GM23338 (cell line): Measurements from ENCODE around the gene DACH2.

ENCODE experiments used
- CREB1 ChIP-seq: fragments of 250-450 bp; sonication (Bioruptor Pico); IDR thresholded peaks from 2 replicates; pipeline ENCODE4 v1.5.0; 2020; ENCODE audit warnings: low read depth, mild to moderate bottlenecking, moderate library complexity
- CTCF ChIP-seq, 2 experiments: fragments of 200-600 bp in 1 of 2; sonication (generic) in 1 of 2; conservative IDR thresholded peaks; 2 replicates each; pipeline versions ENCODE4 v1.5.1 to v1.6.1; 2016 to 2017; ENCODE audit warnings: antibody characterized with exemption in 2 of 2, low read depth in 2 of 2, mild to moderate bottlenecking in 2 of 2, moderate library complexity in 1 of 2
- EZH2 ChIP-seq: fragments of 200-600 bp; sonication (generic); IDR thresholded peaks from one replicate; pipeline ENCODE4 v1.8.0; 2017; ENCODE audit warnings: antibody characterized with exemption, mild to moderate bottlenecking, low read depth; ENCODE audit not compliant: unreplicated experiment
- POLR2AphosphoS5 ChIP-seq: IDR thresholded peaks from 2 replicates; pipeline ENCODE4 v1.6.1; 2016; ENCODE audit warnings: antibody characterized with exemption, low read depth
- STAT1 ChIP-seq: IDR thresholded peaks from one replicate; pipeline ENCODE4 v1.6.1; 2016; ENCODE audit warnings: antibody characterized with exemption; ENCODE audit not compliant: unreplicated experiment

DNA sequence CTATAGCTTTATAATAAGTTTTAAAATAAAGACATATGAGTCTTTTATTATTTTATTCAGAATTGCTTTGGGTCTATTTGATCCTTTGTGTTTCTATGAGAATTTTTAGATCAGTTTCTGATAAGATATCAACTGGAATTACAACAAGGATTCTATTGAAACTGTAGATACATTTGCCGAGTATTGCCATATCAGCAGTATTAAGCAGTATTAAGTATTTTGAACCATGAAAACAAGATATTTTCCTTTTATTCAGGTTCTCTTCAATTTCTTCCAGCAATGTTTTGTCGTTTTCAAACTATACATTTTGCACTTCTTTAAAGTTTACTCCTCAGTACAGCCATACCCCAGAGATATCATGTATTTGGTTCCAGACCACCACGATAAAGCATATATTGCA is 598.8 kb downstream of the DACH2 start:
- no peak for TF ChIP-seq EZH2
- no peak for TF ChIP-seq STAT1
- TF ChIP-seq CTCF (conservative IDR thresholded peaks at IDR 0.05; ENCODE audit: low read depth in 2 of 2): no peak
- TF ChIP-seq CREB1 (CRISPR knock-in tag): no peak
- no peak for TF ChIP-seq POLR2AphosphoS5
